ENCODE results near the gene OVCH1.

DNA sequence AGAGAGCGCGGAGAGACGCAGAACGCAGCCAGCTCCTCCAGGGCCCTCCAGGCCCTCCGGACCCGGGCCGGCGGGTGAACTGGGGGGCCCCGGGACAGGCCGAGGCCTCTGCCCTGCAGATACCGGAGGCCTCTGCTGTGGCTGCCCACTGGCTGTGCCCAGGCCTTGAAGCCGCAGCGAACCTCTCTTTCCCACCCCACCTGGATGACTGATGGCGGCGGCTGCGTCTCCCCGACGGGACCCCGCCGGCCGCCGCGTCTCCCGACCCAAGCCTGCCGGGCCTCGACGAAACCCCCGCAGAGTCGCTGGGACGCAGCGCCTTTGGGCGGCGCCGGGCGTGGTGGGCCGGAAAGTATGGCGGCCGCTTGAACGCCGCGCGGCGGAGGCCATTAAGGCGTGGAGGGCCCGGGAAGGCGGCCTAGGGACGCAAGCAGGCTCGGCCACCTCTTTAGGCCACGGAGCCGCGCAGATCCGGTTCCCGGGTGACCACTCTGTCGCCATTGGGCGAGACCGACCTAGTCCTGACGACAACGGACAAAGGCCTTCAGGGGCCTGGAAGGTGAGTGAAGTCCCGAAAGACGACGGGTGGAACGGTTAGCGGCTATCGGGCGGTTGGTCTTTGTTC is 108.1 kb downstream of the OVCH1 start:
- TF ChIP-seq GATA2 (IDR thresholded peaks at IDR 0.05; ENCODE audit: low read depth, low read length) (no peak), GATA3 (IDR thresholded peaks at IDR 0.05; ENCODE audit: low read depth, low read length) (no peak)
